SK-N-DZ (cell line): Measurements from ENCODE around the gene ABT1.
A peak's percentile ranks its signal among the peaks of the same experiment; 100 is the strongest.

Experiments
- DNase-seq: peaks from one replicate; pipeline ENCODE4 v3.0.0-alpha.2; 2015; ENCODE audit warnings: low spot score

Gene ABT1

GRCh38 chr6:26602262-26602661, 5.5 kb downstream of the ABT1 start:
- no peak for DNase-seq

DNA sequence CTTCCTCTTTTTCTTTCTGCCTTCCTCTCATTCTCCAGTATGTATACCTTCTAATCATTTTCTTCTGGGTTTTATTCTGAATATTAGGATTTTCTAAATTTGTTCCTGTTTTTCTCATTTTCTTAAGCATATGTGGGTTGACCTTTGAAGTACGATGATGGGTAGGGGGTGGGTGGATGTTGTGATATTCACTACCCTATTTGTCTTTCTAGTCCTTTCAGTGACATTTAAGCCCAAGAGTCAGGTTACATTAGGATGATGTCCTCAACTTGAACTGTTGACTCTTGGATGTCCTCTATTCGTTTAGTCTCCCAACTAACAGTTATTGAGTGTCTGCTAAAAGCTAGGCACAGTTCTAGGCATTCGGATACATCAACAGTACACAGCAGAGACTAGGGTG, 7.3 kb downstream of the ABT1 start:
- DNase-seq = no peak

- DNase-seq = no peak
Observed at GRCh38 chr6:26604797-26605196, 8.0 kb downstream of the ABT1 start.

DNA sequence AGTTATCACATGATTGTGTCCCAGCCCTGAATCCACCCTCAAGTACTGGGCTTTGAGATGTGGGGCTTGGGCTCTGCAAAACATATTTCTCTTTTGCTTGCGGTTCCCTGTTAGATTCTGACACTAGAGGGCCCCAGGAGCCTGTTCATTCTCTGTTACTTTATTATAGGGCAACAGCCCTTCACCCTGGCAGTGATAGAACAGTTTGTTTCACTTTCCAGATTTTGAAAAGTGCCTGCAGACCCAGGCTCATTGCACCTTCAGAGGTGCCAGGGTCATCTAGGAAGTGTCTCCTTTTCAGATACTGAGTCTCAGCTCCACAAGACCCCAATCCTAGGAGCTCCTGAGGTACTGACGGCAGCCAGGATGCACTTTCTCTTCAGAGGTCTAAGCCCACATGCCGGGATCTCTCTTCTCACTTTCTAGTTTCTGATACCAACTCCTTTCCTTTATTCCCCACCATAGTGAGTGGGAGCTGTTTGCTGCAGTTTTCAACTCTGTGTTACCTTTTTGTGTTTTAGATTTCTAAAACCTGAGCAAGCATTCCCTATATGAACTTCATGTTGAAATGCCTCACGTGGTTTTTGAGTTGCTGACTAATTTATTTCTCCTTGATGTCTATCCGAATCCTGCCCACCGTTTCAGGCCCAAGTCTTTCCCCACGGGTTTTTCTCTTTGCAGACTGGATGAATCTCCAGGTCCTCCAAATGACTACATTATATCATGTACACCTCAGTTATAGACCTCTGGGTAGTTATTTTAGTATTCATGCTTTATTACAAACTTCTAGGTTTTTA, 10.9 kb downstream of the ABT1 start:
- DNase-seq = peak; percentile 48

- no peak for DNase-seq
Observed at GRCh38 chr6:26609463-26609862, 12.7 kb downstream of the ABT1 start.

- no peak for DNase-seq
Observed at GRCh38 chr6:26611599-26611998, 14.8 kb downstream of the ABT1 start.

DNA sequence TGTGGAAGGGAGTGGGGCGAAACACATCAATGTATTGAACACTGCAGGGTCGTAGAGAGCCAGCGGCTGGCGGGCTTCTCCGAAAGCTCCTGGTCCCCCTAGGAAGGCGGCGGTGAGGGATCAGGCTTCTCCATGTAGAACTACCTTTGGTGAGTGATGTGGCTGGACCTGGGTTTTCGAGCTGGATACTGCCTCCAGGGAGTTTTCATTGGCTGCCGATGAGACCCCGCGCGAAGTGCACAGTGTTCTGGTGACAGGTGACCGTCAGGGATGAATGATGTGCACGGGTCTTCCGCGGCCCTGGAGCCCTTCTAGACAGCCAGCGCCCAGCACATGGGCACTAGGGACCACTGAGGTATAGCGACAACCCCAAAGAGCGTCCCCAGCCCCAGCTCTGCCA, 16.4 kb downstream of the ABT1 start:
- no peak for DNase-seq

- DNase-seq = no peak
Observed at GRCh38 chr6:26613689-26614683, 17.2 kb downstream of the ABT1 start.

DNA sequence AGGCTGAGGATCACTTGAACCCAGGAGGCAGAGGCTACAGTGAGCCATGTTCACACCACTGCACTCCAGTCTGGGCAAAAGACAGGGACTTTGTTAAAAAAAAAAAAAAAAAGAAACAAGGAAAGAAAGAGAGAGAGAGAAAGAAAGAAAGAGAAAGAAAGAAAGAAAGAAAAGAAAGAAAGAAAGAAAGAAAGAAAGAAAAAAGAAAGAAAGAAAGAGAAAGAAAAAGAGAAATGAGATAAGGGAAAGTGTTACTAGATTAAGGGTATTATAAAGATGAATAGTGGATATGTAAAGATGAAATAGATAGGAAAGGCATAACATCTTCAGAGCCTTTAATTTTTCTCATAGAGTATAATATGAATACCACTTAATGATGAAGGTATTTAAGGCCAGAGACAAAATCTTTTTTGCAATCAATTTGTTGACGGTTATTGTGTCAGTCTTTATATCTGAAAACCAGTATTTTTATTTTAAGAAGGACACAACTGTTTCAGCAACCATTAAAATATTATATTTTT, 26.6 kb downstream of the ABT1 start:
- no peak for DNase-seq

- no peak for DNase-seq
Observed at GRCh38 chr6:26624557-26624956, 27.8 kb downstream of the ABT1 start.

DNA sequence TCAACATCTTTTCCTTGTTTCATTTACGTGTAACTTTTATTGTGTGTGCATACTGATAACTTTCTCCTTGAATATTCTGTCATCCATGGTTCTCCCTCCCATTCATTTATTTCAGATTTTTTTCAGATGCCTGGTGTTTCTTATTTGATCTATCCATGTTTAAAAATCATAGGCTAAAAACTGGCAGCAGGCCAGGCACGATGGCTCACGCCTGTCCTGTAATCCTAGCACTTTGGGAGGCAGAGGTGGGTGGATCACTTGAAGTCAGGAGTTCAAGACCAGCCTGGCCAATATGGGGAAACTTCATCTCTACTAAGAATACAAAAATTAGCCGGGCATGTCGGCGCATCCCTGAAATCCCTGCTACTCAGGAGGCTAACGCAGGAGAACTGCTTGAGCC, 31.1 kb downstream of the ABT1 start:
- DNase-seq = no peak

- no peak for DNase-seq
Observed at GRCh38 chr6:26629359-26629758, 32.6 kb downstream of the ABT1 start.

DNA sequence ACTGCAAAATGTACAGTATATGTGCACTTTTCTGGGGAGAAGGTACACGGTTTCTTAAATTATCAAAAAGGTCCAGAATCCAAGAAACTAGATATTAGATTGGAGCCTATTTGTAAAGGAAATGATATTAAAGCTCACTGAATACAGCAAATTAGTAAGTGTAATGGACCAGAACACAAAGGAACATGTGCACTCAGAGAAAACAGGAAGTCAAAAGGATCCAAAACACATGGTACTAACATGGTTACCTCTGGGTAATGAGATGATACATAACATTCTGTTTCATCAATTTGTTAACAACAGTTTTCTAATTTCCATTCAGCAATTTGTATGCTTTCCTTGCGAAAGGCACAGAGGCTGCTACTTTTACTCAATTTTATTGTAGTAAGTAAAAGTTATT, 44.1 kb downstream of the ABT1 start:
- DNase-seq = no peak

DNA sequence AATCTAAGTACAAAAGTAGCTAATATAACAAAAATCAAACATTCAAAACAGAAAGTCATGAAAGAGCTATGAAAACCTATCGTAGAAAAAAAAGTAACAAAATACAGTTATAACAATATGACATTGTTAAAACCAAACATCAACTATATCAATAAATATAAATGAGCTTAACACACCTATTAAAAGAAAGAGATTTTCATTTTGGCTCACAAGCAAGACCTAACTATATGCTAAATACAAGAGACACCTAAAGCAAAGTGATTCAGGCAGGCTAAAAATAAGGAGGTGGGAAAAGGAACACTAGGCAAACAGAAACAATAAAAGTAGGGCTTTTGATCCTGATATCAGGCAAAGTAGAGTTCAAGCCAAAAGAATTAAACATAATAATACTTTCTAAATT, 49.3 kb downstream of the ABT1 start:
- DNase-seq = no peak
